ENCODE data around the gene RNF123. TPM values are rescaled to one million over a fixed set of nuclear protein-coding genes. Genes with fewer than 3 reads are reported as not detected.

The RNF123 gene
- total RNA-seq, 2 donors from 2014 or later, result 22.8 to 44.5 TPM

DNA sequence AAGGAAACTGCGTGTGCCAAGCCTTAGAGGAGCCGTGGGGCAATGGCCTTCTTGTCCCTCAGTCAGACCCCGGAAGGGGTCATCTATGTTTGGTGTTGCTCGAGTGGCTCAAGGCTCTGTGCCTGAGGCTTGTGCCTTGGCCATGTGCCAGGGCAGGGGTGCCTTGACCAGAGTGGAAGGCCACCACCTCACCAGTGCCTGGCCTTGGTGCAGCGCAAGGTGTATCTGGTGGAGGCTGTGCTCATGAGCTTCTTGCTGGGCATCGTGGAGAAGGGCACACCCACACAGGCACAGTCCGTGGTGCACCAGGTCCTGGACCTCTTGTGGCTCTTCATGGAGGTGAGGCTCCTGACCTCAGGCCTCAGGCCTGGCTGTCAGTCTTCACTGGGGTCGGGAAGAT is 10.7 kb downstream of the RNF123 start:
- Mint-ChIP-seq H3K27me3 (no peaks in the 10 kb centered on the region), H3K27ac (no peak overlapping the region), H3K4me1 (no peaks in the 10 kb centered on the region), H3K36me3 (ENCODE audit: low read depth) (peaks cover 15% of the 10 kb centered on the region), H3K9me3 (no peaks in the 10 kb centered on the region), H3K4me3 (no peak overlapping the region)
- no peak for ATAC-seq (replicated peaks)

- no peaks in the 10 kb centered on the region for H3K4me1 Mint-ChIP-seq
- ATAC-seq (replicated peaks), result no peak
- H3K9me3 Mint-ChIP-seq, result no peaks in the 10 kb centered on the region
- H3K27me3 Mint-ChIP-seq, result no peaks in the 10 kb centered on the region
- H3K4me3 Mint-ChIP-seq, result no peak overlapping the region
- H3K27ac Mint-ChIP-seq, result no peak overlapping the region
- H3K36me3 Mint-ChIP-seq (ENCODE audit: low read depth), result peaks cover 15% of the 10 kb centered on the region
Observed at GRCh38 chr3:49700453-49701128, 11.2 kb downstream of the RNF123 start.

DNA sequence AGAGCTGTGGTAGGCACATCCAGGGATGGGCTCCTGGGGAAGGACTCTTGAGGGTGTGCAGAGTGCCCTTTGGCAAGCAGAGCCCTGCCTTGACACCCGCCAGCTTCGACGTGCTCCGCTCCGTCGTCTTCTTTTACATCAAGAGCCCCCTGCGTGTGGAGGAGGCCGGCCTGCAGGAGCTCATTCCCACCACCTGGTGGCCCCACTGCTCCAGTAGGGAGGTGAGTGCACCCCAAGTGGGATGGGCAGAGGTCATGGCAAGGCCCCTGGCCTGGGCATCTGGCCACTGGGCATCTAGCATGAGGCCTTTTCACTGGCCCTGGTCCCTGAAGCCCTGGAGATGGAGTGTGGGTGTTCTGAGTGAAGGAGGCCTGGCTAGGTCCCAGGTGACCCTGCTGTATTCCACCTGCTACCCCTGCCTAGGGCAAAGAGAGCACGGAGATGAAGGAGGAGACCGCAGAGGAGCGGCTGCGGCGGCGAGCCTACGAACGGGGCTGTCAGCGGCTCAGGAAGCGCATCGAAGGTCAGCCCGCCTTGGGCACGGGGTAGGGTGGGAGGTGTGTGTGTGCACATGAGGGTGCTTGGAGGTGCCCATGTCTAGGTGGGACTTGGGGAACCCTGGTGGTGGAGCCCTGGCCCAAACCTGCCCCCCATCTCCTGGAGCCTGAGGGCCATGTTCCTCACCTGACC is 12.2 kb downstream of the RNF123 start:
- H3K36me3 Mint-ChIP-seq (ENCODE audit: low read depth), result peaks cover 15% of the 10 kb centered on the region
- H3K9me3 Mint-ChIP-seq, result no peaks in the 10 kb centered on the region
- H3K4me1 Mint-ChIP-seq, result no peaks in the 10 kb centered on the region
- H3K27me3 Mint-ChIP-seq, result no peaks in the 10 kb centered on the region
- ATAC-seq (replicated peaks), result no peak
- H3K27ac Mint-ChIP-seq, result no peak overlapping the region
- no peak overlapping the region for H3K4me3 Mint-ChIP-seq

- Mint-ChIP-seq H3K9me3 (no peaks in the 10 kb centered on the region), H3K4me3 (no peak overlapping the region), H3K27me3 (no peaks in the 10 kb centered on the region), H3K27ac (no peak overlapping the region), H3K4me1 (no peaks in the 10 kb centered on the region), H3K36me3 (ENCODE audit: low read depth) (peaks cover 23% of the 10 kb centered on the region)
- no peak for ATAC-seq (replicated peaks)
Observed at GRCh38 chr3:49702672-49703071, 13.3 kb downstream of the RNF123 start.

GRCh38 chr3:49703443-49703927 is 14.1 kb downstream of the RNF123 start:
- H3K4me3 Mint-ChIP-seq, result no peak overlapping the region
- peak overlapping the region; percentile 38 for H3K27ac Mint-ChIP-seq
- ATAC-seq (replicated peaks), result peak; percentile 96
- H3K27me3 Mint-ChIP-seq, result no peaks in the 10 kb centered on the region
- H3K36me3 Mint-ChIP-seq (ENCODE audit: low read depth), result peaks cover 23% of the 10 kb centered on the region
- H3K9me3 Mint-ChIP-seq, result no peaks in the 10 kb centered on the region
- no peaks in the 10 kb centered on the region for H3K4me1 Mint-ChIP-seq

GRCh38 chr3:49703956-49704355 is 14.6 kb downstream of the RNF123 start:
- Mint-ChIP-seq H3K4me1 (no peaks in the 10 kb centered on the region), H3K27ac (peak overlapping the region; percentile 38), H3K36me3 (ENCODE audit: low read depth) (peaks cover 23% of the 10 kb centered on the region), H3K27me3 (no peaks in the 10 kb centered on the region), H3K4me3 (no peak overlapping the region), H3K9me3 (no peaks in the 10 kb centered on the region)
- no peak for ATAC-seq (replicated peaks)

DNA sequence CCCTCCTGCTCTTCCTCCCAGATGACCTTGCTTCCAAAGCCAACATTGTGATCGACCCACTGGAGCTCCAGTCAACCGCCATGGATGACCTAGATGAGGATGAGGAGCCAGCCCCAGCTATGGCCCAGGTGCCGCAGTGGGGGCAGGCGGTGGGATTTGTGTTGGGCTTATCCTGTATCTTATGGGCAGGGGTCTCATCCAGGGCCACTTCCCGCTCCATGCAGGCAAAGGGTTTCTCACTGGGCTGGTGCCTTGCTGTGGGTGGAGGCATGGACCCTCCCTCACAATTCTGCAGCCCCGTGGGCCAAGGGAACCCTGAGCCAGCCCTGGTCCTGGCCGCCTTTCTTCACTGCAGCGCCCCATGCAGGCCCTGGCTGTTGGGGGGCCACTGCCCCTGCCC is 15.3 kb downstream of the RNF123 start:
- no peak overlapping the region for H3K27ac Mint-ChIP-seq
- no peaks in the 10 kb centered on the region for H3K27me3 Mint-ChIP-seq
- H3K36me3 Mint-ChIP-seq (ENCODE audit: low read depth), result peaks cover 23% of the 10 kb centered on the region
- no peak overlapping the region for H3K4me3 Mint-ChIP-seq
- no peak for ATAC-seq (replicated peaks)
- H3K9me3 Mint-ChIP-seq, result no peaks in the 10 kb centered on the region
- H3K4me1 Mint-ChIP-seq, result no peaks in the 10 kb centered on the region

DNA sequence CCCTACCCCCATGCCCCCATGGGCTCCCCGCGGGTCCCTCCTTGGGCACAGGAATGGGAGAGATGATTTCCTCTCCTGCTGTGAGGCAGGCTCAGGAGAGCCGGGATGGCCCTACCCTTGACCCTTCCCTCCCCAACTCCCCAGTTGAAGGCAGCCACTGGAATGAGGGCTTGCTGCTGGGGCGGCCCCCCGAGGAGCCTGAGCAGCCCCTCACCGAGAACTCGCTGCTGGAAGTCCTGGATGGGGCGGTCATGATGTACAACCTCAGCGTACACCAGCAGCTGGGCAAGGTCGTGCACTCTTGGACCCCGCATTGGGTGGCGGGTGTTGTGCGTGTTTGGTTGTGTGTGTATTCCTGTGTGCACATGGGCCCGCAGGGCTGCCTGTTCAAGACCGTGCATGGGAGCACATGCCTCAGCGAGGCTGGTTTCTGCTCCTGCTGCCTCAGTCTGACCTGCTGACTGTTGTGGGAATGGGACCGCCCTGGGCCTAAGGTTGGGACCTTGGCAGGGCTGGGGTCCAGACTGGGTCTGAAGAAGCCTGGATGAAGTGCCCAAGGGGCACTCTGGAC is 16.1 kb downstream of the RNF123 start:
- no peak for ATAC-seq (replicated peaks)
- no peak overlapping the region for H3K4me3 Mint-ChIP-seq

GRCh38 chr3:49706456-49707112 is 17.2 kb downstream of the RNF123 start:
- no peak for ATAC-seq (replicated peaks)
- Mint-ChIP-seq H3K27ac (peak overlapping the region; percentile 18), H3K4me3 (no peak overlapping the region), H3K4me1 (no peaks in the 10 kb centered on the region), H3K27me3 (no peaks in the 10 kb centered on the region), H3K9me3 (no peaks in the 10 kb centered on the region), H3K36me3 (ENCODE audit: low read depth) (peaks cover 23% of the 10 kb centered on the region)

More for the DNA sequence above, 16.1 kb downstream of the RNF123 start:
- Mint-ChIP-seq H3K9me3 (no peaks in the 10 kb centered on the region), H3K27ac (no peak overlapping the region), H3K36me3 (ENCODE audit: low read depth) (peaks cover 23% of the 10 kb centered on the region), H3K4me1 (no peaks in the 10 kb centered on the region), H3K27me3 (no peaks in the 10 kb centered on the region)

DNA sequence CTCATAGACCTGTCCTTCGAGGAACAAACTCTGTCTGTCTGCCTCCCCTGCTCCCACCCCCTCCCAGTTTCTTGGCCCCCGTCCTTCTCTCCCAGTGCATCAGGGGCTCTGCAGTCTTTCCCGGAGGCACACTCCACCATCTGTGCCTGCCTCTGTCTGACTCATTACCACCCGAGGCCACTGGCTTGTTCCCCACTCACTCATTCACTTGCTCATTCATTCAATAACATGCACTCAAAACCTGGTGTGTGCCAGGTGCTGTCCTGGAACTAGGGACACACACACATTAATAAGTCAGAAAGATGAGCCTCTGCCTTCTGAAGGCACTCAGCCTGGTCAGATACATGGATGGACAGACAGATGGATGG is 17.7 kb downstream of the RNF123 start:
- no peak for ATAC-seq (replicated peaks)
- H3K36me3 Mint-ChIP-seq (ENCODE audit: low read depth), result peaks cover 23% of the 10 kb centered on the region

DNA sequence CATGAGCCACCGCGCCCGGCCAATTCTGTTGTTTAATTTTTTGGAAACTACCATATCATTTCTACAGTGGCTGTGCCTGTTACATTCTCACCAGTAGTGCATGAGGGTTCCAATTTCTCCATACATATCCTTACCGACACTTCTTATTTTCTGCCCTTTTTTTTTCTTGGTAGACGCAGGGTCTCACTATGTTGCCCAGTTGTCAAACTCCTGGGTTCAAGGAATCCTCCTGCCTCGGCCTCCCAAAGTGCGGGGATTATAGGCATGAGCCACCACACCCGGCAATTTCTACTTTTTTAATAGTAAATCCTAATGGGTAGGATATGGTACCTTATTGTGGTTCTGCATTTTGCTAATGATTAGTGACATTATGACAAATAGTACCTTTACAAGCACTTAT is 20.5 kb downstream of the RNF123 start:
- Mint-ChIP-seq H3K27ac (no peak overlapping the region), H3K4me3 (no peak overlapping the region), H3K4me1 (no peaks in the 10 kb centered on the region), H3K27me3 (no peaks in the 10 kb centered on the region), H3K36me3 (ENCODE audit: low read depth) (peaks cover 8% of the 10 kb centered on the region), H3K9me3 (no peaks in the 10 kb centered on the region)
- no peak for ATAC-seq (replicated peaks)

More for the DNA sequence above, 17.7 kb downstream of the RNF123 start:
- H3K4me1 Mint-ChIP-seq, result no peaks in the 10 kb centered on the region
- H3K4me3 Mint-ChIP-seq, result no peak overlapping the region
- H3K27me3 Mint-ChIP-seq, result no peaks in the 10 kb centered on the region
- H3K27ac Mint-ChIP-seq, result peak overlapping the region; percentile 18
- H3K9me3 Mint-ChIP-seq, result no peaks in the 10 kb centered on the region

DNA sequence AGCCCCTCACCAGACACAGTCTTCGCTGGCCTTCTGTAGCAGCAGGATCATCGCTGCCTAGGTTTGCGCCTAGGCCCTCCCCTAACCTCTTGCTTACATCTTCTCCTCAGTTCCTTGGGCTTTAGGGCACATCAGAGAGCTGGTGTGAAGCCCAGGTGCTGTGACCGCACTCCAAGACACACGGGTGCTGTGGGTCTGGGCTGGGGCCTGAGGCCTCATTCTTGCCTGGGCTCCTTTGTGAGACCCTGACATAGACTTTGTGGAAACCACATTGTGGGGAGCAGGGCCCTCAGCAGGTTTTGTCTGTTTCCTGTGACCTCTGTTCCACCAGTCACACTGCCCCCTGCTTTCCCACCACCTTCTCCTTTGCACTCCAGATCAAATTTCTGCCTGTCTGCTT is 22.1 kb downstream of the RNF123 start:
- H3K9me3 Mint-ChIP-seq, result no peaks in the 10 kb centered on the region
- no peaks in the 10 kb centered on the region for H3K4me1 Mint-ChIP-seq
- ATAC-seq (replicated peaks), result no peak
- H3K4me3 Mint-ChIP-seq, result no peak overlapping the region
- H3K36me3 Mint-ChIP-seq (ENCODE audit: low read depth), result peaks cover 12% of the 10 kb centered on the region
- no peak overlapping the region for H3K27ac Mint-ChIP-seq
- no peaks in the 10 kb centered on the region for H3K27me3 Mint-ChIP-seq

- Mint-ChIP-seq H3K4me3 (no peak overlapping the region), H3K9me3 (no peaks in the 10 kb centered on the region), H3K36me3 (ENCODE audit: low read depth) (peaks cover 7% of the 10 kb centered on the region), H3K27ac (no peak overlapping the region), H3K4me1 (no peaks in the 10 kb centered on the region), H3K27me3 (no peaks in the 10 kb centered on the region)
- no peak for ATAC-seq (replicated peaks)
Observed at GRCh38 chr3:49712166-49712565, 22.8 kb downstream of the RNF123 start.

DNA sequence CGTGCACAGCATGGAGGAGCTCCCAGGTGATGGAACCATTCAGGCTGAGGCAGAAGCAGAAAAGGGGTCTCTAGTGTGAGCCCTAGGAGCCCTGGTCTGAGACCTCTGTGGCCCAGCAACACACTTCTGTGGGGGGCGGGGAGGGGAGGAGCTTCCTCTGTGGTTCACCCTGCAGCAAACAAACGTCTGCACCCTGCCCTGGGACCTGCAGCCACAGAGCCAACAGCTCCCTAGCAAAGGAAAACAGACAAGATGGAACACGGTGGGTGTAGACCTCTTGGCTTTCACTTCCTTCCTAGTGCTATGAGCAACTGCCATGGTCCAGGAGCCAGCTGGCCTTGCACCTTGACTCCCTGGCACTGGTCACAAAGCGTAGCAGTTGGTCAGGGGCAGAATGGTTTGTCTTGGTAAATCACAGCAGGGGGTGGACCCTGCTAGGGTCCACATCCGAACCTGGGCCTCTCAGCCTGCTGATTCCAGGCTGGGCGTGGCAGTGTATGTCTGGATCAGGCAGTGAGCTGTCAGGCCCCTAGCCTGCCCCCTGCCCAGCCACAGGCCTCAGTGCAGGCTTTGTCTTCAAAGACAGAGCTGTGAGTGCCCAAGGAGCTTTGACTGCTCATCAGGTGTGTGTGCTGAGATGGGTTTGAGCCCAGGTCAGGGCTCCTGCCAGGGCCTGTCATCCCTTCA is 23.4 kb downstream of the RNF123 start:
- ATAC-seq (replicated peaks), result no peak
- H3K27me3 Mint-ChIP-seq, result no peaks in the 10 kb centered on the region
- no peaks in the 10 kb centered on the region for H3K9me3 Mint-ChIP-seq
- H3K36me3 Mint-ChIP-seq (ENCODE audit: low read depth), result peaks cover 5% of the 10 kb centered on the region
- no peak overlapping the region for H3K27ac Mint-ChIP-seq
- no peak overlapping the region for H3K4me3 Mint-ChIP-seq
- H3K4me1 Mint-ChIP-seq, result no peaks in the 10 kb centered on the region

Measured in activated T-helper 17 cell treated with anti-CD3 and anti-CD28 coated beads, Interleukin-2, amount 50 U/mL, for 72 hours (primary cell).